ENCODE results near the gene RTCB. TPM values are rescaled to one million over a fixed set of nuclear protein-coding genes. Genes with fewer than 3 reads are reported as not detected.

The RTCB gene
- total RNA-seq, 1 experiment from 2014 or later, result 50.9 TPM

- Histone ChIP-seq H3K79me2 (ENCODE audit: insufficient read depth, low read length) (no peaks in the 10 kb centered on the region), H3K4me3 (replicated peaks in 1 of 2; ENCODE audit: low read depth in 1 of 2, low read length in 2 of 2) (no peak overlapping the region), H3K9me3 (ENCODE audit: control insufficient read depth in 1 of 2, insufficient read depth in 1 of 2, low read depth in 1 of 2, low read length in 2 of 2) (no peaks in the 10 kb centered on the region), H3K9ac (ENCODE audit: low read length) (no peak overlapping the region), H3K36me3 (ENCODE audit: control insufficient read depth in 1 of 2, insufficient read depth in 2 of 2, low read length in 2 of 2) (no peaks in the 10 kb centered on the region), H3K27ac (ENCODE audit: low read depth, low read length) (no peak overlapping the region), H3K9me2 (ENCODE audit: insufficient read depth) (no peaks in the 10 kb centered on the region), H4K20me1 (ENCODE audit: insufficient read depth) (no peaks in the 10 kb centered on the region), H3K4me1 (ENCODE audit: control insufficient read depth in 1 of 2, insufficient read depth in 2 of 2, low read length in 2 of 2) (no peaks in the 10 kb centered on the region), H2AFZ (ENCODE audit: low read depth, low read length, poor library complexity, severe bottlenecking) (no peak overlapping the region), H3K4me2 (ENCODE audit: low read length) (no peak overlapping the region), H3K27me3 (ENCODE audit: insufficient read depth, low read length) (peaks cover 28% of the 10 kb centered on the region)
- ATAC-seq, result no peak
- POLR2A ChIA-PET, result no interaction called here
- DNase-seq (ENCODE audit: low read depth, low spot score), result no peak
- intact Hi-C loops (cut with micrococcal nuclease), result no loop called here
- TF ChIP-seq POLR2AphosphoS5 (IDR thresholded peaks at IDR 0.05; ENCODE audit: low read depth, low read length) (no peak), EZH2phosphoT487 (IDR thresholded peaks at IDR 0.05; ENCODE audit: borderline replicate concordance) (no peak), ELF1 (IDR thresholded peaks at IDR 0.05; ENCODE audit: borderline replicate concordance, low read depth) (no peak), JUND (IDR thresholded peaks at IDR 0.05) (no peak), RAD21 (IDR thresholded peaks at IDR 0.05; ENCODE audit: low read depth) (no peak), CBX3 (IDR thresholded peaks at IDR 0.05; ENCODE audit: low read depth) (no peak), ZNF274 (IDR thresholded peaks at IDR 0.05; ENCODE audit: low read depth, low read length) (no peak)
- TF ChIP-seq, protein P1, sequence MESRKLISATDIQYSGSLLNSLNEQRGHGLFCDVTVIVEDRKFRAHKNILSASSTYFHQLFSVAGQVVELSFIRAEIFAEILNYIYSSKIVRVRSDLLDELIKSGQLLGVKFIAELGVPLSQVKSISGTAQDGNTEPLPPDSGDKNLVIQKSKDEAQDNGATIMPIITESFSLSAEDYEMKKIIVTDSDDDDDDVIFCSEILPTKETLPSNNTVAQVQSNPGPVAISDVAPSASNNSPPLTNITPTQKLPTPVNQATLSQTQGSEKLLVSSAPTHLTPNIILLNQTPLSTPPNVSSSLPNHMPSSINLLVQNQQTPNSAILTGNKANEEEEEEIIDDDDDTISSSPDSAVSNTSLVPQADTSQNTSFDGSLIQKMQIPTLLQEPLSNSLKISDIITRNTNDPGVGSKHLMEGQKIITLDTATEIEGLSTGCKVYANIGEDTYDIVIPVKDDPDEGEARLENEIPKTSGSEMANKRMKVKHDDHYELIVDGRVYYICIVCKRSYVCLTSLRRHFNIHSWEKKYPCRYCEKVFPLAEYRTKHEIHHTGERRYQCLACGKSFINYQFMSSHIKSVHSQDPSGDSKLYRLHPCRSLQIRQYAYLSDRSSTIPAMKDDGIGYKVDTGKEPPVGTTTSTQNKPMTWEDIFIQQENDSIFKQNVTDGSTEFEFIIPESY (IDR thresholded peaks at IDR 0.05; ENCODE audit: extremely low read depth, insufficient replicate concordance, low read length), result no peak
- CTCF ChIA-PET, result no interaction called here
- RAD21 ChIA-PET (ENCODE audit: low non-redundant PET in 1 of 2, low total read pairs in 2 of 2, uncharacterized antibody in 2 of 2, unreplicated experiment in 2 of 2), result no interaction called here
- no TSS peak for BruUV-seq (replicated peaks)
Measured at GRCh38 chr22:32457031-32457430, 45.0 kb upstream of the RTCB start.

GRCh38 chr22:32448980-32449379 lies 36.9 kb upstream of the RTCB start:
- RAD21 ChIA-PET (ENCODE audit: low non-redundant PET in 1 of 2, low total read pairs in 2 of 2, uncharacterized antibody in 2 of 2, unreplicated experiment in 2 of 2), result no interaction called here
- no peak overlapping the region for H3K27ac ChIP-seq (ENCODE audit: low read depth, low read length)
- H3K9me2 ChIP-seq (ENCODE audit: insufficient read depth), result no peaks in the 10 kb centered on the region
- H2AFZ ChIP-seq (ENCODE audit: low read depth, low read length, poor library complexity, severe bottlenecking), result no peak overlapping the region
- H3K9me3 ChIP-seq (ENCODE audit: control insufficient read depth in 1 of 2, insufficient read depth in 1 of 2, low read depth in 1 of 2, low read length in 2 of 2), result no peaks in the 10 kb centered on the region
- no peak overlapping the region for H3K4me2 ChIP-seq (ENCODE audit: low read length)
- no peak overlapping the region for H3K9ac ChIP-seq (ENCODE audit: low read length)
- no peaks in the 10 kb centered on the region for H4K20me1 ChIP-seq (ENCODE audit: insufficient read depth)
- no peaks in the 10 kb centered on the region for H3K36me3 ChIP-seq (ENCODE audit: control insufficient read depth in 1 of 2, insufficient read depth in 2 of 2, low read length in 2 of 2)
- CTCF ChIA-PET, result no interaction called here
- no peak for DNase-seq (ENCODE audit: low read depth, low spot score)
- no peak for TF ChIP-seq EGR1 (IDR thresholded peaks at IDR 0.05; ENCODE audit: low read depth)
- POLR2A ChIA-PET, result interaction anchor here (0.8 kb wide), 1 partner anchor 1509 kb away, joined by 3 read pairs; no protein-coding TSS in a partner anchor
- ATAC-seq, result no peak
- no peak overlapping the region for H3K4me3 ChIP-seq (replicated peaks in 1 of 2; ENCODE audit: low read depth in 1 of 2, low read length in 2 of 2)
- no peaks in the 10 kb centered on the region for H3K79me2 ChIP-seq (ENCODE audit: insufficient read depth, low read length)
- BruUV-seq (replicated peaks), result no TSS peak
- intact Hi-C loops (cut with micrococcal nuclease), result no loop called here
- no peaks in the 10 kb centered on the region for H3K4me1 ChIP-seq (ENCODE audit: control insufficient read depth in 1 of 2, insufficient read depth in 2 of 2, low read length in 2 of 2)
- peaks cover 5% of the 10 kb centered on the region; the same call in 1 of the 2 replicates for H3K27me3 ChIP-seq (ENCODE audit: insufficient read depth, low read length)
